NCI-H1436 treated with DMSO at 0.1 percent for 48 hours (cell line): ENCODE data around the gene FLT4.

ENCODE experiments used
- DNase-seq: peaks from one replicate; lab custom pipeline; 2025; lab: John Stamatoyannopoulos, UW

FLT4 gene

GRCh38 chr5:180605554-180606214, 43.7 kb downstream of the FLT4 start:
- DNase-seq = no peak

GRCh38 chr5:180604271-180604670, 45.1 kb downstream of the FLT4 start:
- DNase-seq = no peak

GRCh38 chr5:180603076-180603594, 46.3 kb downstream of the FLT4 start:
- no peak for DNase-seq

GRCh38 chr5:180602481-180603075, 46.8 kb downstream of the FLT4 start:
- no peak for DNase-seq

DNA sequence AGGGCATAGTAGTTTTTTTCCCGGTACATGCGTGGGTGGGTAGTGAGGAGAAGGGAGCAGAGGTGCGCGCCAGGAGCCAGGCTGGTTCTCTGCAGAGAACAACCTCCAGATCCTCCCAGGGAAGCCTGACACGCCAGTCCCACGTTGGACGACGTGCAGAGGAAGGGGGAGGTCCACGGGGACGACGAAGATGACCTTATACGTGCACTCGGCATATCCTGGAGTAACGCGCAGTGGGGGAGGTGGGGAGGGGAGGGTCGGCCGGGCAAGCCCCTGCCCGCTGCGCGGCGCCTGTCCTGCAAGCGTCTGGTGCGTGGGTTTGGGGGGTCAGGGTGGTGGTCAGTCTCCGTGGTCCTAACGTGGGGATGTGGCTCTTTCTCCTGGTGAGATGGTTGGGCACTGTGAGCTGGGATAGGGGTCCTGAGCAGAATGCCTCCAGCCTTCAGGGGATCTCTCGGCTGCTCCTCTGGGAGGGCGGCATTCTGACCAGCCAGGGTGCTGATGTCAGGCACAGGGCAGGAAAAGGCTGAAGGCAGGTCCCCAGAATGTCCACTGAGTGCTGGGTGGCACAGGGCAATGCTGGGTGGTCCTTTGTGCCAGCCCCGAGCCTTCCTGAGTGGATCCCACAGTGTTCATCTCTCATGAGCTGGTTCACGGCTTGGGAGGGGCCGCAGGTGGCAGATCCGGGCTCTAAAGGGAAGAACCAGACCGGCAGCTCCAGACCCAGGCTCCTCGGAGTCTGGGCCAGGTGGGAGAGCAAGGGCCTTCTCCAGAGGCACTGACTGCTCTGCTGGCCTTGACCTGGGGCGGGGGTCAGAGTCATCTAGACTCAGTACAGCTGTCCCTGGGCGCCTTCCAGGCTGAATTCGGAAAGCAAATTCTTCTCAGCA, 47.6 kb downstream of the FLT4 start:
- DNase-seq = no peak

DNA sequence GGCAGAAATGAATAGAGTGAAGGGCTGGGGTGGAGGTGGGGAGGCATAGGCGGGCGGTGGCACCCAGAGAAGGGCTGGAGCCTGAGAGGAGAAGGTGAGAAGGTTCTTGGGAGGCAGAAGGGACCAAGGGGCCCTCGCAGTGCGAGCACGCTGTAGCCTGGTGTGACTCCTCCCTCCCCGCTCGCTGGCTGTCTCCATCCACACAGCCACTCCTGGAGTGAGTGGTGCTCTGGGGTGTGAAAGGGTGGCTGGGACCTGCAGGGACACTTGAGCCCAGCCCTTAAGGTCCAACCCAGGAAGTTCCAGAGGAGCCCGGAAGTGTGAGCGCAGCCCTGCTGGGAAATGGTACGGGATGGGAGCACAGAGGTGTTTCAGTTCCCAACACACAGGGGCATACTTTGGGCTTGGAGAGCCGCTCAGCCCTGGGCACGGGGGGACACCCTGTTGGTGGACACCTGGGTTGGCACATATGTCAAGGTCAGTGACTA, 48.8 kb downstream of the FLT4 start:
- DNase-seq = no peak

- DNase-seq = no peak
These were observed 49.3 kb downstream of the FLT4 start for GRCh38 chr5:180599981-180600553.

- no peak for DNase-seq
These were observed 49.8 kb downstream of the FLT4 start for GRCh38 chr5:180599590-180599914.

GRCh38 chr5:180598797-180599589, 50.4 kb downstream of the FLT4 start:
- no peak for DNase-seq

- DNase-seq = no peak
These were observed 51.1 kb downstream of the FLT4 start for GRCh38 chr5:180598316-180598701.

DNA sequence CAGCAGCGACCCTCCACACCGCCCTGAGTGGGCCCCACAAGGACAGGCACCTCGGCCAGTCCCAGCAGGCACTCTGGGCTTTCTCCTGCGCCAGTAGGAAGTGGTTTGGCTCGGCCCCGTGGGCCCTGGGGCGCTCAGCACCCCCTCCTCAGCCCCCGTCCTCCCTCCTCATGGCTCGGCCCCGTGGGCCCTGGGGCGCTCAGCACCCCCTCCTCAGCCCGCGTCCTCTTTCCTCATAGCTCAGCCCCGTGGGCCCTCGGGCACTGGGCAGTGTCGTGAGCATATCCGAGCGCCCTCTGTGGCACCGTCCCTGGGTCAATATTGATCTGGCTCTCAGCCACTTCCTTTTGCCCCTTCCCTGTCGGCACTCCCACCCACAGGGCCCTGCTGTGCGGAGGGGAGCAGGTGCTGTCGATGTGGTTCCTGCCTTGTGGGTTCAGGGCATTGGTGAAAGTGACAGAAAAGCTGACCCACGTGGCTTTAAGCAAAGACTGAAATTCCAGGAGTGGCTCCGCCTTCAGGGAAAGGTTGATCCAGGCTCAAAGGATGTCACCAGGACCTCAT, 52.6 kb downstream of the FLT4 start:
- DNase-seq = no peak

GRCh38 chr5:180596115-180596667, 53.2 kb downstream of the FLT4 start:
- DNase-seq = no peak

DNA sequence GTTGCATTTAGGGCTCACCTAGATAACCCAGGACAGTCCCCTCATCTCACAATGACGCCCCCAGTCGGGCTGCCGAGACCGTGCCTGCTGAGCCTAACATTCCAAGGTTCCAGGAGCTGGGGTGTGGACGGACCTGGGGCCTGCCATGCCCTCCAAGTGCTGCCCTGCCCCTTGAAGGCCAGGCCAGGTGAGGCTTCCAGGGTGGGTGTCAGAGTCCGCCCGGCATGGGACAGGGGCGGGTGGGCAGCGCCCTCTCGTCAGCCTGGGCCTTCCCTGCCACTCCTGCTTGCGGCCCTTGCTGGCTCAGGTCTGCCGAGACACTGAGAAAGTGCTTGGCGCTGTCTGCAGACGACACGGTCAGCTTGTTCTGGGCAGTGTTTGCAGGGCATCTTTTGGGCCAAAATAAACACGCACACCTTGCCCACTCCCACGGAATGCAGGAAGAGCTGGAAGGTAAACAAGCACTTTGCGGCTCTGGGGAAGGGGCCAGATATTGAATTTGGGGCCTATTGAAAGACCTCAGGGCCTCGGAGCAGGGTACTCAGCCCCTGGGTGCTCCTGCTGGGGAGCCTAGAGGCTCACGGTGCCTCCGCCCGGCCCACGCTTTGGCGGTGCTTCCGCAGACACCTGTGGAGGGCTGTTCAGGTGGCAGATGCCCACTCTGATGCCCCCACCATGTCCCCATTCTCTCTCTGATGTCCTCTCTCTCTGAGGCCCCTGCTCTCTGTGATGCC, 53.9 kb downstream of the FLT4 start:
- DNase-seq = no peak

DNA sequence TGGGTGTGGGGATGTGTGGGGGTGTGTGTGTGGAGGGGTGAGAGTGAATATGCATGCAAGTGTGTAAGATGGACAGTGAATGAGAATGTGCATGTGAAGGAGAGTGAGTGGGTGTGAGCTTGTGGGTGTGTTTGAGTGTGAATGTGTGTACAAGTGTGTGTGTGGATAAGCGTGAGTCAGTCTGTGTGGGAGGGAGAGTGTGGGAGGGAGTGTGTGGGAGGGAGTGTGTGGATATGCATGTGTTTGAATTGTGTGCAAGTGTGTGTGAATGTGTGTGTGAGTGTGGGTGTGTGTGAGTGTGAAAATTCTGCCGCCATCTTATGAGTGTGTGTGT, 54.4 kb downstream of the FLT4 start:
- DNase-seq = no peak

- DNase-seq = no peak
These were observed 54.9 kb downstream of the FLT4 start for GRCh38 chr5:180594311-180595045.

- DNase-seq = no peak
These were observed 55.8 kb downstream of the FLT4 start for GRCh38 chr5:180593446-180594206.

DNA sequence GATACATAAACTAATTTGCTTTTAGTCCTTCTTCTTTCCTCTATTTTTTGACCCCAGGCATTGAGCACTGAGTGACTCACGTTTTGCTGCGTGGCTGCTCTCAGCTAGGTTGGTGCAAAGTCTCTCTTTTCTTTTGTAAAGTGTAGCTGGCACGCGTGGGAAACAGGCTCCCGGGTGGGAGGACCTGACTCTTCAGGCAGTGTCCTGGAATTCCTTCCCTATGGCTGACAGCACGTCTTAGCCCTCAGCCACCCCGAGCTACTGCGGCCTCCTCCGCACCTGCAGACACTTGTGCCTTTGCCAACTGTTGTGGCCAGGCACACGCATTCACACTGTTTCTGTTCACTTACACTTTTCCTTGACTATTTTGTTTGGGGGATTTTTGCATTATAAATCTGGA, 57.2 kb downstream of the FLT4 start:
- no peak for DNase-seq

DNA sequence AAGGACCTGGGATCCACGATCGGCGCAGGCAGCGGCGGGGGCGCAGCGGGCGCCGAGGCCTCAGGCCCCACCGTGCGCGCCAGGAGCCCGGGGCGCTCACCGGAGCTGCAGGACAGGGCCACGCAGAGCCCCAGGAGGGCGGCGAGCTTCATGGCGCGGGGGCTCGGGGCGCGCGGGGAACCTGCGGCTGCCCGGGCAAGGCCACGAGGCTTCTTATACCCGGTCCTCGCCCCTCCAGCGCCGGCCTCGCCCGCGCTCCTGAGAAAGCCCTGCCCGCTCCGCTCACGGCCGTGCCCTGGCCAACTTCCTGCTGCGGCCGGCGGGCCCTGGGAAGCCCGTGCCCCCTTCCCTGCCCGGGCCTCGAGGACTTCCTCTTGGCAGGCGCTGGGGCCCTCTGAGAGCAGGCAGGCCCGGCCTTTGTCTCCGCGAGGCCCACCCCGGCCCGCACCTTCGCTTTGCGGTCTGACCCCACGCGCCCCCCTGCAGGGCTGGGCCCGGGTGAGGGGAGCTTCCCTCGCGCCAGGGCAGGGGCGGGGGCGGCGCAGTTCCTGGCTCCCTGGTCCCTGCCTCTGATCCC, 58.0 kb downstream of the FLT4 start, which contains the start of gene SCGB3A1:
Gene SCGB3A1 (minus strand): TSS at position 189 of the 577 bp plus-strand sequence. CDS start 37 bp downstream, at position 152.
- DNase-seq = no peak
